ENCODE results near the gene ETNPPL. TPM values are rescaled to one million over a fixed set of nuclear protein-coding genes. Genes with fewer than 3 reads are reported as not detected.

The ETNPPL gene
- total and polyA plus RNA-seq, 2 of the 4 experiments (the other 2 are of a cell fraction): not detected

- no peaks in the 10 kb centered on the region for H3K36me3 ChIP-seq (ENCODE audit: control insufficient read depth, insufficient read depth, low read length)
- no peak overlapping the region for H2AFZ ChIP-seq (replicated peaks; ENCODE audit: low read length, poor library complexity)
- no peak overlapping the region for H4K8ac ChIP-seq (ENCODE audit: low read depth in 2 of 2, low read length in 2 of 2)
- H3K23ac ChIP-seq (ENCODE audit: low read depth, low read length): no peak overlapping the region
- peaks cover 21% of the 10 kb centered on the region for H3K27me3 ChIP-seq (ENCODE audit: control insufficient read depth, insufficient read depth, low read length)
- H2AK5ac ChIP-seq (ENCODE audit: low read depth, low read length): no peak overlapping the region
- H3K4ac ChIP-seq (ENCODE audit: low read depth, low read length): no peak overlapping the region
- DNase-seq (no peak), ATAC-seq (ENCODE audit: low read depth) (no peak)
- no peaks in the 10 kb centered on the region for H3K9me3 ChIP-seq (ENCODE audit: control insufficient read depth, insufficient read depth, low read length)
- no peak overlapping the region for H3K18ac ChIP-seq (ENCODE audit: low read depth, low read length)
- no peak overlapping the region for H3K27ac ChIP-seq (ENCODE audit: insufficient read depth, low read length)
- no peak overlapping the region for H3K56ac ChIP-seq (ENCODE audit: extremely low read depth, insufficient read depth, low read length)
- no TSS peak for BruUV-seq (replicated peaks)
- no peaks in the 10 kb centered on the region for H4K20me1 ChIP-seq (ENCODE audit: insufficient read depth, low read length)
- ChIA-PET CTCF (no interaction called here), POLR2A (ENCODE audit: unreplicated experiment) (no interaction called here)
- no CpG with 5 or more reads among the region's 4 CpGs for WGBS, 2 experiments (ENCODE audit: extremely low coverage in 2 of 2, insufficient read length in 1 of 2)
- no peaks in the 10 kb centered on the region for H3K79me1 ChIP-seq (ENCODE audit: low read depth in 1 of 2, low read length in 2 of 2)
- in situ Hi-C loops (cut with MboI; ENCODE audit: low sequenced_read_pairs) (no loop called here), dilution Hi-C loops (cut with HindIII; ENCODE audit: low sequenced_read_pairs, unreplicated experiment) (no loop called here), intact Hi-C loops (cut with micrococcal nuclease) (no loop called here)
- no peak overlapping the region for H3K9ac ChIP-seq (ENCODE audit: low read depth, low read length)
- H3K9me1 ChIP-seq (ENCODE audit: insufficient read depth, low read length): no peaks in the 10 kb centered on the region
- no peak overlapping the region for H3K4me2 ChIP-seq (ENCODE audit: low read depth, low read length)
- no peak overlapping the region for H2BK20ac ChIP-seq (ENCODE audit: low read depth, low read length)
- H2BK15ac ChIP-seq (ENCODE audit: low read depth, low read length): no peak overlapping the region
- H2BK120ac ChIP-seq (ENCODE audit: low read depth, low read length): no peak overlapping the region
- no peak overlapping the region for H4K5ac ChIP-seq (ENCODE audit: low read depth, low read length)
- no peak overlapping the region for H3K4me3 ChIP-seq (ENCODE audit: insufficient read depth, low read depth, low read length)
- no peak overlapping the region for H3K14ac ChIP-seq (replicated peaks; ENCODE audit: low read depth, low read length)
- no peak overlapping the region for H2BK5ac ChIP-seq (ENCODE audit: low read depth, low read length, poor library complexity, severe bottlenecking)
- H2AK9ac ChIP-seq (replicated peaks; ENCODE audit: low read depth, low read length, poor library complexity): no peak overlapping the region
- H3K4me1 ChIP-seq (ENCODE audit: control insufficient read depth, insufficient read depth, low read length): no peaks in the 10 kb centered on the region
- TF ChIP-seq, protein P1, sequence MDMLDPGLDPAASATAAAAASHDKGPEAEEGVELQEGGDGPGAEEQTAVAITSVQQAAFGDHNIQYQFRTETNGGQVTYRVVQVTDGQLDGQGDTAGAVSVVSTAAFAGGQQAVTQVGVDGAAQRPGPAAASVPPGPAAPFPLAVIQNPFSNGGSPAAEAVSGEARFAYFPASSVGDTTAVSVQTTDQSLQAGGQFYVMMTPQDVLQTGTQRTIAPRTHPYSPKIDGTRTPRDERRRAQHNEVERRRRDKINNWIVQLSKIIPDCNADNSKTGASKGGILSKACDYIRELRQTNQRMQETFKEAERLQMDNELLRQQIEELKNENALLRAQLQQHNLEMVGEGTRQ (IDR thresholded peaks at IDR 0.05; ENCODE audit: low read depth, low read length): no peak
- TF ChIP-seq MAFK (IDR thresholded peaks at IDR 0.05; ENCODE audit: low read depth, low read length): no peak
- no peak for TF ChIP-seq CTCF (conservative IDR thresholded peaks at IDR 0.05; ENCODE audit: low read depth, low read length)
- TF ChIP-seq SMC3 (IDR thresholded peaks at IDR 0.05; ENCODE audit: low read depth, low read length): no peak
- TF ChIP-seq POLR2A (IDR thresholded peaks at IDR 0.05; ENCODE audit: low read depth, low read length): no peak
- TF ChIP-seq CHD1 (IDR thresholded peaks at IDR 0.05; ENCODE audit: low read depth, low read length): no peak
- no peak for TF ChIP-seq ELK1 (IDR thresholded peaks at IDR 0.05; ENCODE audit: borderline replicate concordance, low read depth, low read length)
- TF ChIP-seq NFE2L2 (IDR thresholded peaks at IDR 0.05; ENCODE audit: low read depth, low read length): no peak
- H4K91ac ChIP-seq (ENCODE audit: insufficient read depth, low read depth, low read length): no peak overlapping the region
Measured at GRCh38 chr4:108763986-108764385, 1.1 kb upstream of the ETNPPL start.
